Measurements from ENCODE around the gene CYB5A.

DNA sequence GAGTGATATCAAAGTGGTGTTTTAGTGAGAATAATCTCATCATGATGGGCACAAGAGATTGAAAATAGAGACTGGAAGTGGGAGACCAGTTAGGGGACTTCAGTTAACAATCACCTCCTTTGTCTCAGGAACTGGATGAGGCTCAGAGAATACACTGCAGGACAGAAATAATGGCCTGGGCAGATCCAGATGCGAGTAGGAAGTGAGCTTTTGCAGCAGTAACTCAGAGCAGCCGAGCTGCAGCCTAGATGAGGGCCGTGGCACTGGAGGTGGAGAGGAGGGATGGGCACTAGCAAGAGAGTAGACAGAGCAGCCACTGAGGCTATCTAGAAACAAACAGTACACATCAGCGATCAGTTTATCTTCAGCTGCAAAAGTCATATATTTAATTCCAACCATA is 48.6 kb downstream of the CYB5A start:
- no peak for TF ChIP-seq POLR2A (IDR thresholded peaks at IDR 0.05; ENCODE audit: control extremely low read depth in 1 of 2, low read depth in 2 of 2, low read length in 2 of 2)
- TF ChIP-seq CTCF (IDR thresholded peaks at IDR 0.05; ENCODE audit: control extremely low read depth in 1 of 3, insufficient read depth in 1 of 3, low read depth in 1 of 3, low read length in 3 of 3), result no peak
- TF ChIP-seq TAF1 (IDR thresholded peaks at IDR 0.05; ENCODE audit: low read depth, low read length), result no peak
- no peak for TF ChIP-seq MAFK (IDR thresholded peaks at IDR 0.05; ENCODE audit: low read depth, low read length)
- TF ChIP-seq BCL11A (IDR thresholded peaks at IDR 0.05; ENCODE audit: low read depth in 2 of 2, low read length in 2 of 2), result no peak

All from H1 (cell line).